ENCODE data around the gene STAU1.
"Not testable (repeated sequence)": the region's sequence is repeated elsewhere in the genome, so short reads cannot be mapped to it uniquely, and the experiment has no call there.

Gene STAU1

GRCh38 chr20:49112596-49113274, 75.4 kb downstream of the STAU1 start:
- no peak for DNase-seq

- DNase-seq: no peak
Measured at GRCh38 chr20:49110767-49111694, 77.1 kb downstream of the STAU1 start.

GRCh38 chr20:49106328-49106727, 81.8 kb downstream of the STAU1 start:
- no peak for DNase-seq

GRCh38 chr20:49104979-49105547, 83.1 kb downstream of the STAU1 start:
- not testable (repeated sequence) for DNase-seq

- no peak for DNase-seq
Measured at GRCh38 chr20:49104365-49104648, 83.8 kb downstream of the STAU1 start.

GRCh38 chr20:49103647-49104364, 84.3 kb downstream of the STAU1 start:
- DNase-seq: no peak

GRCh38 chr20:49103019-49103418, 85.1 kb downstream of the STAU1 start:
- DNase-seq: no peak

GRCh38 chr20:49100972-49101371, 87.2 kb downstream of the STAU1 start:
- DNase-seq: no peak

- DNase-seq: not testable (repeated sequence)
Measured at GRCh38 chr20:49100292-49100691, 87.8 kb downstream of the STAU1 start.

GRCh38 chr20:49099011-49099410, 89.1 kb downstream of the STAU1 start:
- no peak for DNase-seq

GRCh38 chr20:49098136-49098535, 90.0 kb downstream of the STAU1 start:
- no peak for DNase-seq

GRCh38 chr20:49097159-49097558, 91.0 kb downstream of the STAU1 start:
- no peak for DNase-seq

- no peak for DNase-seq
Measured at GRCh38 chr20:49096203-49096730, 91.9 kb downstream of the STAU1 start.

- DNase-seq: no peak
Measured at GRCh38 chr20:49091762-49092161, 96.4 kb downstream of the STAU1 start.

GRCh38 chr20:49091104-49091503, 97.0 kb downstream of the STAU1 start:
- no peak for DNase-seq

GRCh38 chr20:49082295-49082694, 105.8 kb downstream of the STAU1 start:
- DNase-seq: not testable (repeated sequence)

- no peak for DNase-seq
Measured at GRCh38 chr20:49078310-49078709, 109.8 kb downstream of the STAU1 start.

- DNase-seq: no peak
Measured at GRCh38 chr20:49074521-49074920, 113.6 kb downstream of the STAU1 start.
